IMR-90 (cell line): Measurements from ENCODE around the gene MCM3AP. TPM values are rescaled to one million over a fixed set of nuclear protein-coding genes. Genes with fewer than 3 reads are reported as not detected.

Experiments used
- ATAC-seq: fragments of 200-7000 bp; cut with Tn5 transposase; 2 replicates; pipeline ENCODE4 v1.9.1; 2020; ENCODE audit warnings: low read depth, mild to moderate bottlenecking, moderate library complexity
- BruUV-seq: library from RNA; stranded (reverse); fragments of 400-500 nt; replicated peaks from 2 replicates; lab custom pipeline; 2021; lab: Mats Ljungman, UMichigan
- CTCF ChIA-PET: fragments of 300-600 bp; formaldehyde crosslinking; extraction: SDS; loops from one replicate; lab custom pipeline; 2021; ENCODE audit warnings: antibody characterized with exemption; lab: Yijun Ruan, JAX
- POLR2A ChIA-PET: fragments of 300-600 bp; sonication (Branson Sonifier 250); formaldehyde crosslinking; loops from one replicate; lab custom pipeline; 2022; ENCODE audit warnings: antibody characterized with exemption; ENCODE audit not compliant: unreplicated experiment; lab: Charles Lee
- DNase-seq: peaks from one replicate; pipeline ENCODE4 v3.0.0; 2013
- H2AFZ ChIP-seq: replicated peaks from 2 replicates; pipeline ENCODE3; 2013; ENCODE audit warnings: low read length, mild to moderate bottlenecking; ENCODE audit not compliant: poor library complexity
- H2AK5ac ChIP-seq: 2 replicates; pipeline ENCODE4 v1.6.1; 2013; ENCODE audit warnings: low read depth, low read length, inconsistent platforms
- H2AK9ac ChIP-seq: replicated peaks from 2 replicates; pipeline ENCODE3; 2013; ENCODE audit warnings: mild to moderate bottlenecking, low read depth, low read length, moderate library complexity; ENCODE audit not compliant: poor library complexity
- H2BK120ac ChIP-seq: 2 replicates; pipeline ENCODE4 v1.6.1; 2013; ENCODE audit warnings: low read depth, low read length, inconsistent platforms
- H2BK15ac ChIP-seq: 3 replicates; pipeline ENCODE4 v1.6.1; 2013; ENCODE audit warnings: low read depth, low read length, inconsistent platforms
- H2BK20ac ChIP-seq: 2 replicates; pipeline ENCODE4 v1.6.1; 2013; ENCODE audit warnings: low read depth, mild to moderate bottlenecking, inconsistent platforms, low read length, moderate library complexity
- H2BK5ac ChIP-seq: 2 replicates; pipeline ENCODE4 v1.6.1; 2013; ENCODE audit warnings: mild to moderate bottlenecking, low read depth, low read length, inconsistent platforms; ENCODE audit not compliant: poor library complexity, severe bottlenecking
- H3K14ac ChIP-seq: replicated peaks from 2 replicates; pipeline ENCODE4 v1.6.1; 2013; ENCODE audit warnings: low read depth, low read length, inconsistent platforms
- H3K18ac ChIP-seq: 2 replicates; pipeline ENCODE4 v1.6.1; 2013; ENCODE audit warnings: low read depth, low read length, control low read depth
- H3K23ac ChIP-seq: 2 replicates; pipeline ENCODE4 v1.6.1; 2013; ENCODE audit warnings: low read depth, low read length, inconsistent platforms
- H3K27ac ChIP-seq: 2 replicates; pipeline ENCODE4 v1.5.1; 2013; ENCODE audit warnings: mild to moderate bottlenecking, control low read depth, low read length; ENCODE audit not compliant: insufficient read depth
- H3K27me3 ChIP-seq: 2 replicates; pipeline ENCODE4 v1.6.1; 2013; ENCODE audit warnings: low read length; ENCODE audit not compliant: control insufficient read depth, insufficient read depth
- H3K36me3 ChIP-seq: 2 replicates; pipeline ENCODE4 v1.6.1; 2013; ENCODE audit warnings: low read length, mixed read lengths; ENCODE audit not compliant: control insufficient read depth, insufficient read depth
- H3K4ac ChIP-seq: 2 replicates; pipeline ENCODE4 v1.6.1; 2013; ENCODE audit warnings: low read depth, low read length, inconsistent platforms
- H3K4me1 ChIP-seq: 2 replicates; pipeline ENCODE4 v1.6.1; 2013; ENCODE audit warnings: low read length, mixed read lengths; ENCODE audit not compliant: control insufficient read depth, insufficient read depth
- H3K4me2 ChIP-seq: 2 replicates; pipeline ENCODE4 v1.6.1; 2013; ENCODE audit warnings: low read depth, mild to moderate bottlenecking, control low read depth, low read length, moderate library complexity
- H3K4me3 ChIP-seq: 2 replicates; pipeline ENCODE4 v1.5.1; 2013; ENCODE audit warnings: low read depth, mild to moderate bottlenecking, control low read depth, low read length, moderate library complexity; ENCODE audit not compliant: insufficient read depth
- H3K56ac ChIP-seq: 2 replicates; pipeline ENCODE4 v1.6.1; 2013; ENCODE audit warnings: low read length, inconsistent platforms; ENCODE audit not compliant: insufficient read depth; ENCODE audit errors: extremely low read depth
- H3K79me1 ChIP-seq, 2 experiments: 2 replicates each; pipeline ENCODE4 v1.6.1; 2013; ENCODE audit warnings: low read length in 2 of 2, inconsistent platforms in 1 of 2, low read depth in 1 of 2
- H3K9ac ChIP-seq: 2 replicates; pipeline ENCODE4 v1.6.1; 2013; ENCODE audit warnings: low read depth, low read length, control low read depth
- H3K9me1 ChIP-seq: 2 replicates; pipeline ENCODE4 v1.6.1; 2013; ENCODE audit warnings: low read length, inconsistent platforms; ENCODE audit not compliant: insufficient read depth
- H3K9me3 ChIP-seq: 2 replicates; pipeline ENCODE4 v1.6.1; 2013; ENCODE audit warnings: low read length; ENCODE audit not compliant: control insufficient read depth, insufficient read depth
- H4K20me1 ChIP-seq: 2 replicates; pipeline ENCODE4 v1.6.1; 2013; ENCODE audit warnings: low read length, inconsistent platforms; ENCODE audit not compliant: insufficient read depth
- H4K5ac ChIP-seq: 2 replicates; pipeline ENCODE4 v1.6.1; 2013; ENCODE audit warnings: mild to moderate bottlenecking, low read depth, low read length, control low read depth
- H4K8ac ChIP-seq, 2 experiments: 2 replicates each; pipeline ENCODE4 v1.6.1; 2013; ENCODE audit warnings: low read depth in 2 of 2, low read length in 2 of 2, control low read depth in 1 of 2, inconsistent platforms in 1 of 2
- H4K91ac ChIP-seq: 2 replicates; pipeline ENCODE4 v1.6.1; 2013; ENCODE audit warnings: low read depth, low read length, inconsistent platforms; ENCODE audit not compliant: insufficient read depth
- BHLHE40 ChIP-seq: fragments of 150-350 bp; IDR thresholded peaks from 2 replicates; pipeline ENCODE4 v1.6.1; 2016; ENCODE audit warnings: mild to moderate bottlenecking, low read depth, low read length
- CEBPB ChIP-seq: IDR thresholded peaks from 2 replicates; pipeline ENCODE4 v1.6.1; 2012; ENCODE audit warnings: low read depth, low read length, improper control_type of control experiment
- CHD1 ChIP-seq: IDR thresholded peaks from 2 replicates; pipeline ENCODE4 v1.6.1; 2012; ENCODE audit warnings: low read depth, low read length, improper control_type of control experiment
- RAD21 ChIP-seq: IDR thresholded peaks from 2 replicates; pipeline ENCODE4 v1.6.1; 2012; ENCODE audit warnings: low read length, improper control_type of control experiment
- RFX5 ChIP-seq: IDR thresholded peaks from 2 replicates; pipeline ENCODE4 v1.8.0; 2012; ENCODE audit warnings: low read depth, mild to moderate bottlenecking, low read length, moderate library complexity
- WGBS, 2 experiments: methylation state at CpG; one replicate each; pipeline versions ENCODE4 v1.1.5 to v1.1.7; 2013; ENCODE audit warnings: missing lambda C conversion rate in 2 of 2; ENCODE audit not compliant: insufficient read length in 1 of 2; ENCODE audit errors: extremely low coverage in 2 of 2; 5-methylcytosine and 5-hydroxymethylcytosine counted together
- dilution Hi-C: fragments of 300-500 bp; cut with HindIII; formaldehyde crosslinking; loops from one replicate; pipeline ENCODE4 v1.14.3; 2018; ENCODE audit warnings: low sequenced_read_pairs; ENCODE audit not compliant: unreplicated experiment
- in situ Hi-C: fragments of 300-500 bp; cut with MboI; formaldehyde crosslinking; loops from 3 replicates; pipeline ENCODE4 v1.14.3; 2019; ENCODE audit warnings: low sequenced_read_pairs, inconsistent platforms, mixed read lengths
- intact Hi-C: fragments of 100-400 bp; cut with micrococcal nuclease; formaldehyde crosslinking; loops from 2 replicates; pipeline ENCODE4 v1.10.0; 2022
- polyA plus RNA-seq, 3 experiments: library from polyadenylated mRNA; depleted of rRNA; stranded (reverse); fragments of >200 nt; gene quantifications; 2 replicates each; pipeline ENCODE4 v1.2.3, GENCODE V29; 2012; ENCODE audit warnings: low replicate concordance in 1 of 3
- total RNA-seq: library from RNA; depleted of rRNA; stranded (reverse); fragments of >200 nt; gene quantifications from 2 replicates; pipeline ENCODE4 v1.2.3, GENCODE V29; 2012
- TF ChIP-seq, protein P1 (sequence below): fragments of 150-350 bp; IDR thresholded peaks from 2 replicates; pipeline ENCODE4 v1.6.1; 2016; ENCODE audit warnings: low read depth, mild to moderate bottlenecking, low read length, moderate library complexity, borderline replicate concordance

MCM3AP gene
- total and polyA plus RNA-seq, 2 of the 4 experiments (the other 2 are of a cell fraction) = 46.5 to 63.1 TPM

GRCh38 chr21:46199436-46200373, 85.7 kb downstream of the MCM3AP start:
- Histone ChIP-seq H3K9ac (no peak overlapping the region), H3K79me1 (peaks cover 0 to 3% of the 10 kb centered on the region in 2 experiments; a peak in 1 of 4 replicates), H4K91ac (no peak overlapping the region), H3K36me3 (peaks cover 29% of the 10 kb centered on the region), H4K8ac (no peak overlapping the region), H3K27me3 (no peaks in the 10 kb centered on the region), H3K4ac (no peak overlapping the region), H3K4me1 (no peaks in the 10 kb centered on the region; the same call in 1 of the 2 replicates), H2AK9ac (no peak overlapping the region), H3K4me3 (no peak overlapping the region), H2BK120ac (no peak overlapping the region), H4K5ac (no peak overlapping the region), H4K20me1 (no peaks in the 10 kb centered on the region), H2BK15ac (no peak overlapping the region), H3K23ac (no peak overlapping the region), H3K14ac (no peak overlapping the region), H3K56ac (no peak overlapping the region), H3K18ac (no peak overlapping the region), H3K9me1 (no peaks in the 10 kb centered on the region; the same call in 1 of the 2 replicates), H2BK20ac (no peak overlapping the region), H3K27ac (no peak overlapping the region), H3K4me2 (no peak overlapping the region), H2BK5ac (no peak overlapping the region), H2AK5ac (no peak overlapping the region), H3K9me3 (no peaks in the 10 kb centered on the region), H2AFZ (no peak overlapping the region)
- intact Hi-C loops = no loop called here
- ChIA-PET POLR2A (no interaction called here), CTCF (no interaction called here)
- in situ Hi-C loops = no loop called here
- WGBS, 2 experiments = no CpG with 5 or more reads among the region's 13 CpGs
- DNase-seq = peak; percentile 15
- no peak for ATAC-seq
- dilution Hi-C loops = no loop called here
- no TSS peak for BruUV-seq
- TF ChIP-seq CHD1 = no peak
- no peak for TF ChIP-seq RFX5
- TF ChIP-seq CEBPB = peak; percentile 57; the same call in 1 of the 2 replicates
- TF ChIP-seq RAD21 = no peak
- TF ChIP-seq, protein P1, sequence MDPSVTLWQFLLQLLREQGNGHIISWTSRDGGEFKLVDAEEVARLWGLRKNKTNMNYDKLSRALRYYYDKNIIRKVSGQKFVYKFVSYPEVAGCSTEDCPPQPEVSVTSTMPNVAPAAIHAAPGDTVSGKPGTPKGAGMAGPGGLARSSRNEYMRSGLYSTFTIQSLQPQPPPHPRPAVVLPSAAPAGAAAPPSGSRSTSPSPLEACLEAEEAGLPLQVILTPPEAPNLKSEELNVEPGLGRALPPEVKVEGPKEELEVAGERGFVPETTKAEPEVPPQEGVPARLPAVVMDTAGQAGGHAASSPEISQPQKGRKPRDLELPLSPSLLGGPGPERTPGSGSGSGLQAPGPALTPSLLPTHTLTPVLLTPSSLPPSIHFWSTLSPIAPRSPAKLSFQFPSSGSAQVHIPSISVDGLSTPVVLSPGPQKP = no peak
- peak; percentile 76; the same call in 1 of the 2 replicates for TF ChIP-seq BHLHE40
